ENCODE results near the gene CACHD1. TPM values are rescaled to one million over a fixed set of nuclear protein-coding genes. Genes with fewer than 3 reads are reported as not detected.

The CACHD1 gene
- polyA plus RNA-seq, 4 donors, result 49.6 to 62.6 (median 58.8) TPM

- DNase-seq (ENCODE audit: low read depth in 4 of 4, low spot score in 2 of 4), result no peak
These were observed 2.1 kb downstream of the CACHD1 start for GRCh38 chr1:64472040-64472376.

GRCh38 chr1:64472805-64473204 is 2.9 kb downstream of the CACHD1 start:
- no peak for DNase-seq (ENCODE audit: low read depth in 4 of 4, low spot score in 2 of 4)

GRCh38 chr1:64473367-64473766 is 3.4 kb downstream of the CACHD1 start:
- no peak for DNase-seq (ENCODE audit: low read depth in 4 of 4, low spot score in 2 of 4)

DNA sequence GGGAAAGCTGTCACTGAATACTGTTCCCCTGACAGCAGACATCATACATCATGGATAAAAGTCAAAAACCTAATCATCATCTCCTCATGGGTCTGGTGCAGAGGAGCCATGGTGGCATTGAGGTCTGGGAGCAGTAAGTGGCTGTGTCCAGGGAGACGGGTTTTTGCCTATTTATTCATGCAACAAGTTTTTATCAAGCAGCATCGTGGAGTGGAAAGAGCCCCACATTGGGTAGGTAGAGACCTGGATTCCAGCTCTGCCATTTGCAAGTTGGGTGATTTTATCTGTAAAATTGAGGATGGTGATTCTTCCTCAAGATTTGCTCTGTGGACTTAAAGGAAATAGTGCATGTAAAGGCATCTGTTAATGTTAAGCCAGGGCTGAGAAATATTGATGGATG is 4.2 kb downstream of the CACHD1 start:
- no peak for DNase-seq (ENCODE audit: low read depth in 4 of 4, low spot score in 2 of 4)

GRCh38 chr1:64474665-64475439 is 4.9 kb downstream of the CACHD1 start:
- DNase-seq (ENCODE audit: low read depth in 4 of 4, low spot score in 2 of 4), result no peak

DNA sequence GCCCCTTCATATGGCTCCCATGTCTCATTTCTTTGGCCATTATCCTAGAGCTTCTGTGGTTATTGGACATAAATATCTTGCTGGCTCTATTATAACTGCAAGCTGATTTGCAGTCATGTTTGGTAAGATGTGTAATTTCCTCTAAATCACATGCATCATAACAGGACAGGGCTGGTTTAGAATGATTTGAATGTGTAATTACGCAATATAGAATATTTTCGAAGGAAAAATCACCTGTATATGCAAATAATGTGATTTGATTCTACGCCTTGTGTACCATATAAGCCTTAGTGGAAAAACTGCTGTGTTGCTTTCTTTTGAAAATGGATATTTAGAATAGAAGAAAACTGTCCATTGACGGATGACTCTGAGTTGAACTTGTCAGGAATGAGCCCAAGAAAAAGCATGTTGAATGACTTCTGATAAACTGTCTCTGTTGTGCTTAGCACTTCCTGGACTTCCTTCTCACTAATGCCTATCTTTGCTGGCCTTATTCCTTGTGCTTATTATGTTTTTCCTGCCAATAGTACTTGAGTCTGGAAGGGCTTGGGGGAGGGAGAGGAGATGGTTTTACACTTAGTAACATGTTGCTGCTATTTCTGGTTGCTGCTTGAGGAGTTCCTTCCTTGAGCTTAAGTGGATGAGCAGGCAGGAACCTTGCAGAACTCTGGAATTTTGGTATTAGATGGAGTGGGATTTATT is 6.5 kb downstream of the CACHD1 start:
- no peak for DNase-seq (ENCODE audit: low read depth in 4 of 4, low spot score in 2 of 4)

DNA sequence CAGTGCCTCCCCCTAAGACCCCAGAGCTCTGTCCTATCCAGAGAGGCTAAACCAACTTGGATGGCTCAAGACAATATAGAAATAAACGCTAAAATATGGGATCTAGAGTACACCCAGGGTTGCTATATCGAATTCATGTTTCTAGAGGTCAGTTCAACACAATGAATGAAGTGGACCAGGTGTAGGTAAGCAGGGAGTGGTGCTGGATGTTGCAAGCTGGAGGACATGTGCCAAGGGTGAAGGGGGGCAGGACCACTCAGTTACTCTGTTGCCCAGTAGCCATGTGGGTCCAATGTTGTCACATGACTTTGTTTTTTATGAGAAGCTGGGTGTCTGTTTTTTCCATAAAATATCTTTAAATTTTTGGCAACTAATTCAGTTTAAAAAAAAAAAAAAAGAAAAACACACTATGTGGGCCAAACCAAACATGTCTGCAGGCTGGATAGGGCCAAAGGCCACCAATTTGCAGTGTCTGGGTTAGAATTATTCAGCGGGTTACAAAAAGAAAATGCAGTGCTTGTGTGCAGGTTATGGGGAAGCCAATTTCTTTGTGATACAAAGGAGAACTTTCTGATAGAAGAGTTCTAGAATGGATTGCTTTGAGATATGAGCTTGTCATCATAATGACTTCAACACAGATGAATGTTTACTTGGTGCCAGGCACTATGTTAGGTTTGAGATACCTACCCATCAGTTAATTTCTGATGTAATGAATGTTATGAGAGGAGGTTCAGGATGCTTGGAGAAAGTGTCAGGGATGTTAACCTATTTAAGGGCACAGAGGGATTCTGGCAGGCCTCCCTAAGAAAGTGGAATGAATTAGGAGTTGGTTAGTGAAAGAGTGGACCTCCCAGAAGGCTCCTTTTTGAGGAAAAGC is 8.9 kb downstream of the CACHD1 start:
- DNase-seq (ENCODE audit: low read depth in 4 of 4, low spot score in 2 of 4), result no peak

DNA sequence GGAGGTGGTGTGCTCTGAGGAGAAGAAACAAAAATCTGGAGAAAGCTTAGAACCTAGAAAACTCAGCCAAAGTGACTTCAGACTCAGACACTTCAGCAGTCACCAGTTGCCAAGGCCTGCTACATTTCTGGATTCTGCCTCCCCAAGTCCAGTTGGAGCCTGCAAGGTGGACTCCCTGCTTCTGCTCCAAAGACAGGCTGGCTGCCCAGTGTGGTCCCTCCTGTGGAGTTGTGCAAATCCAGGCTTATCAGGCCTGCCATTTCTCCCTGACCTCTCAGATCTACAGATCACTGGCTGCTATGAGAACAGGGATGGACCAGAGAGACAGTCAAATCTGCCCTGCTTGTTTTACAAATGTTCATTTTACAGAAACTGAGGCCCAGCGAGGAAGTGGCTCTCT is 9.9 kb downstream of the CACHD1 start:
- no peak for DNase-seq (ENCODE audit: low read depth in 4 of 4, low spot score in 2 of 4)

DNA sequence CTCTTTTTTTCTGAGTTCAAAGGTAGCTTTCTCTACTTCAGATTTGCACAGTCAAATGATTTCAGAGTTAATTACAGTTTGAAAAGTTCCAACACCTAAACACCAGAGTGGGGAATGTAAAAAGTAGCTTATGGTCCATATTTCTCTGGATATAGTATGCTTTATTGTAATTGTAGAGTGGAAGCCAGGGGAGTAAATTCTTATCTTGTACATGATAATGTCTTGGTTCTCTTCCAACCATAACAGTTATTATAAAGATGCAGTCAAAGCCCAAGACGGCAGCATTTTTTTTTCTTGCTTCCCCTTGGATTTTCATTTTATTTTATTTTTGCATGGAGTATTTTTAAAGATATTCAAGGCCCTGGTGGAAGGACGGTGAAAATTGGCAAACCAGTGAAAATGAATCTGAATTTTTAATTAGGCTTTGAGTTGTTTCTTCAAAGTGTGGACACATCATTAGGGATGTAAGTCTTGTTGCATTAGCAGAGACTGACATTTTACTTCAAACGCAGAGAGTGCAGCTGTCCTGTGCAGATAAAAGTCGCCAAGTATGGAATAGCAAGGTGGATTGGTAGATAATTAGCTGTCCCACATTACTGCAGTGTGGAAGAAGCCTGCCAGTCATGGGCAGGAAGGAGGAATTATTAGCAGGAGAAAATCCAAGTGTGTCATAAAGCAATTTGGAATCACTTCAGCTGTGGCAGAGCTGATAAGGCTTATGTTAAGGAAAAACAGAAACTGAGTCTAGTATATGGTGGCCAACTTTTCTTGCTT is 11.3 kb downstream of the CACHD1 start:
- DNase-seq (ENCODE audit: low read depth in 4 of 4, low spot score in 2 of 4), result no peak

DNA sequence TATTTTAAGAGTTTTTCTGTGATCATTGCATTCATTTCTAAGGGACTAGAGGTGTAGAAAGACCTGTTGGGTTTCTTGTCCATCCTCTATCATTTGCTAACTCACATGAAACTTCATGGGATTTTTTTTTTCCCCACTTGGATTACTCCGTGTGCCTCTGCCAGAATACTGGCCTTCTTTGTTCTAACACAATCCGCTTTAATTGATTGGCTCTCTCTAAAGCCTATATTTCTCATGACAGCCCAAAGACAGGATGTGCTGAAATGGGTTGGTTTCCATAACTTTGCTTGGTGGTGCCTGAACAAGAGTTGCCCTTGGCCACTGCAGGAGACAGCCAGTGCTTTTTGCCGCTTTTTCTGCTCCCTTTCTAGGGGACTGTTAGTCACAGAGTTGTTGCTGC is 12.2 kb downstream of the CACHD1 start:
- DNase-seq (ENCODE audit: low read depth in 4 of 4, low spot score in 2 of 4), result no peak

DNA sequence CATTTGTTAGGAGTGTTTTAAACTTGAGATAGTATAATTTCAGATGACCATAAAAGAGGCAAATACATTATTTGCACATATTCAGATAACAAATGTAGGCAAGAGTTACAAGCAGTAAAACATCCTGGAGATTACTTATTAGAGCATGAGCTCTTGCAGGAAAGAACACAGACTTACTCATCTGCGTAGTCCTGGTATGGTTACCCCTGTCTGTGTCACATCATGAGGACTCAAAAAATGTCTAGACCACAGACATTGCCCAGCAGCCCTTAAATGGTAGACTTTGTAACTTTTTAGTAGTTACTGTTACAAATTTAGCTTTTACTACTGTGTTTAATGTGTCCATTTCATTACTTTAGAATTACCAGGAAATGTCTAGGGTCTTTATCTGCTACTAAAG is 12.8 kb downstream of the CACHD1 start:
- DNase-seq (ENCODE audit: low read depth in 4 of 4, low spot score in 2 of 4), result no peak

DNA sequence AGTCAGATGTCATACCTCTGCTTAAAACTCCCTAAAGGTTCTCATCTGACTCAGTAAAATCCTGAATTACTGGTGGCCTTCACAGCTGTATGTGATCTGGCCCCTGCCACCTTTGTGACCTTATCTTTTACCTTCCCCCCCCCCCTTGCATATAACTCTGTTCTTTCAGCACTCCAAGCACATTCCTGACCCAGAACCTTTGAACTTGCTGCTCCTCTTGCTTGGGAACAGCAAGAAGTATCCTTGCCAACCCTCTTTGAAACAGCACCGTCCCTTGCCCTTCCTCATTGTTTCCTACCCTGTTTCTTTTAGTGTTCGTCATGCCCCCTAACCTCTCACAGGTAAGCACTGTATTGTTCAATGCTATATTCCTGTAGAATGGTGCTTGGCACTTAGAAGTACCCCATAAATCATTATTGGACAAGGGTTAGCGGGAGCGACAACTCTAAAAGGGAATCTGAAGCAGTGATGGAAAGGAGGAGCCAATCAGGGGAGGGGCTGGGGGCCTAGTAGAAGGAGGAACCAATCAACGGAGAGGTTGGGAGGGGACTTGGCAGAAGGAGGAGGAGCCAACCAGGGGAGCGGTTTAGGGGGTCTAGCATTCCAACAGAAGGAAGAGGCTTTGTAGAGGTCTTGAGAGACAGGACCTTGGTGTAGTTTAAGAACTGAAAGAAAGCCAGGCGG is 13.9 kb downstream of the CACHD1 start:
- DNase-seq (ENCODE audit: low read depth in 4 of 4, low spot score in 2 of 4), result no peak

DNA sequence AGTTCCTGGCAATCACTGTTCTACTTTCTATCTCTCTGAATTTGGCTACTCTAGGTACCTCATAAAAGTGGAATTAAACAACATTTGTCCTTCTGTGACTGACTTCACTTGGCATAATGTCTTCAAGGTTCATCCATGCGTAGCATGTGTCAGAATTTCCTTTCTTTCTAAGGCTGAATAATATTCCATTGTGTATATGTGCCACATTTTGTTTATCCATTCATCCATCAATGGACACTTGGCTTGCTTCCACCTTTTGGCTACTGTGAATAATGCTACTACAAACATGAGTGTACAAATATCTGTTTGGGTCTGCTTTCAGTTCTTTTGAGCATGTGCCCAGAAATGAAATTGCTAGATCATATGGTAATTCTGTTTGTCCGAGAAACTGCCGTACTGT is 14.7 kb downstream of the CACHD1 start:
- DNase-seq (ENCODE audit: low read depth in 4 of 4, low spot score in 2 of 4), result no peak

GRCh38 chr1:64486193-64486592 is 16.3 kb downstream of the CACHD1 start:
- no peak for DNase-seq (ENCODE audit: low read depth in 4 of 4, low spot score in 2 of 4)

DNA sequence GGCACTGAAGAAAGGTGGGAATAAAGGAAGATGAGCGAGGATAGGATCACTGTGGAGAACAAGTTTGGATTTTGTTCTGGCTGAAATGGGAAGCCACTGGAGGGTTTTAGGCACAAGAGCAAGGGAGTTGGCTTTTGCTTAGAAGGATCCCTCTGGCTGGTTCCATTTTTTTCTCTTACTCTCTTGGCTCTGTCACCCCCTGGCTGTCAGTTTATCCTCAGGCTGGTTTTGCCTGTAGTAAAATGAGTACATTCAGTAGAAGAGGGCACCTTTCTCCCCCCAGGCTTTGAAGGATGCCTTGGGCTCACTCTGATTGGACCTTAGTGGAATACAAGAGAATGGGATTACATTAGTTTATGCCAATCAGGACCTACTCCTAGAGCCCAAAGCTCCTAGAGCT is 17.1 kb downstream of the CACHD1 start:
- DNase-seq (ENCODE audit: low read depth in 4 of 4, low spot score in 2 of 4), result no peak

DNA sequence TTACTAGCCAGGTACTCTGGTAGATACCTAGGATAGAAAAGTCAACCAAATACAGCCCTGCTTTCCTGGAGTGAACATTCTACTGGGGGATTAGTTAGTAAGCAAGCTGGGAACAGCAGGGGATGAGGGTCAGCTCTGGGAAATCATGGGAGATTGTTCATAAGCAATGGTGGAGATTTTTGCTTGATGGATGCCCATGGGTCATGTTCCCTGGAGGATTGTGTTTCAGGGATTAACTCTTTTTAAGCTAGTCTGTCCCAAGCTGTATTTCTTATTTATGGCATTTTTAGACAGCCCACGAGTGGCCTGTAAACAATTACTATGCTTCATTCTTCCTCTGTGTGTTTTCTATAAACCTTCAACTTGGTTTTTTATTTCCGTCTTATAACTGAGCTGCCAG is 18.9 kb downstream of the CACHD1 start:
- DNase-seq (ENCODE audit: low read depth in 4 of 4, low spot score in 2 of 4), result no peak

- no peak for DNase-seq (ENCODE audit: low read depth in 4 of 4, low spot score in 2 of 4)
These were observed 19.8 kb downstream of the CACHD1 start for GRCh38 chr1:64489707-64490106.

- DNase-seq (ENCODE audit: low read depth in 4 of 4, low spot score in 2 of 4), result no peak
These were observed 20.4 kb downstream of the CACHD1 start for GRCh38 chr1:64490213-64490818.

DNA sequence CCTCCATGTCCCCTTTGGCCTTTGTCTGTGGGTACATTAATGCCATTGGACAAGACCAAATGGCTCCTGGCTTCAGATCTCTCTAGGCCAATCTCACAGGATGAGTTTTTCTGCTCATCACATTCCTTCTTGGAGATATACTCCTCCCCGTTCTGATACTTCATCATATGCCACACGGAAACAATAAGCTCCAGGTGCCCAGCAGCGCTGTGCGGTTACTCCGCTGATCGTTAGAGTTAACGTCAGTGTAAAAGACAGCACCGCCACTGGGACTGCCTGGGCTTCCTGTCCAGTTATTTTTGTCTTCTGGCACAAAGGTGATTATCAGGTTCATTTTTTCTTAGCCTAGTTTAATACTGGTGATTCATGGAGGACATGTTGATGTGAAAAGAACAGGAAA is 22.5 kb downstream of the CACHD1 start:
- no peak for DNase-seq (ENCODE audit: low read depth in 4 of 4, low spot score in 2 of 4)

GRCh38 chr1:64493831-64494230 is 23.9 kb downstream of the CACHD1 start:
- no peak for DNase-seq (ENCODE audit: low read depth in 4 of 4, low spot score in 2 of 4)

Data from left renal cortex interstitium (tissue), 4 donors.